ENCODE measurements around the gene NCKAP5.

- no peak for TF ChIP-seq POLR2A (IDR thresholded peaks at IDR 0.05; ENCODE audit: low read depth, low read length)
- no peak for TF ChIP-seq POLR2AphosphoS5 (IDR thresholded peaks at IDR 0.05; ENCODE audit: low read depth, low read length)
These were observed 730.5 kb downstream of the NCKAP5 start for GRCh38 chr2:132837769-132838168.

Data from GM12892 (cell line).